Kasumi-1 (cell line): Measurements from ENCODE around the gene MNAT1.
"Not testable (repeated sequence)": the region's sequence is repeated elsewhere in the genome, so short reads cannot be mapped to it uniquely, and the experiment has no call there.

Experiments
- DNase-seq, 2 experiments: peaks; one replicate each; lab custom pipeline; 2025; lab: John Stamatoyannopoulos, UW

MNAT1 gene

DNA sequence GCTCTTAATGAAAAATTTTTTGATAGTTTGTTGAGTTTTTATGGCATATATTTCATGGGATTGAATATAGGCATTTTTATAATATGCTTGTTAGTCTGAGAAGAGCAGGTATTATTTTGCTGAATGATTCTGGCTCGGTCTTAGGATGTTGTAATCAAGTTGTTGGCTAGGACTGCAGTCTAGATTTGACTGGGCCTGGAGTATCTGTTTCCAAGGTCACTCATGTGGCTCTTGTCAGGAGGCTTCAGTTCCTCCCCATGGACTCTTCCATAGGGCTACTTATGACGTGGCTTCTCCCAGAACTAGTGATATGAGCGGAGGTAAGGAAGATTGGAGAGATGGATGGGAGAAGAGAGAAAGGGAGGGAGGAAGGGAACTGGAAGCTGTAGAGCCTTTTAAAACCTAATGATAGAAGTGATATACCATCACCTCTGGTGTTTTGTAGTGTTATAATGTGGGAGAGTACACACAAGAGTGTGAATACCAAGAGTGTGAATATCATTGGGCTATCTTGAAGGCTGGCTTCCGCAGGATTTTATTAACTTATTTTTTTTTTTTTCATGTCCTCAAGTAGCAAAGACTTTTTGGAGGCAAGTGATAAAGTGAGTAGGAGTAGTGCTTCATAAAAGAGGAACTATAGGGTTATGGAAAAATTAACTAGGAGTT, 4.4 kb downstream of the MNAT1 start:
- DNase-seq, result peak; percentile 21 to 28

DNA sequence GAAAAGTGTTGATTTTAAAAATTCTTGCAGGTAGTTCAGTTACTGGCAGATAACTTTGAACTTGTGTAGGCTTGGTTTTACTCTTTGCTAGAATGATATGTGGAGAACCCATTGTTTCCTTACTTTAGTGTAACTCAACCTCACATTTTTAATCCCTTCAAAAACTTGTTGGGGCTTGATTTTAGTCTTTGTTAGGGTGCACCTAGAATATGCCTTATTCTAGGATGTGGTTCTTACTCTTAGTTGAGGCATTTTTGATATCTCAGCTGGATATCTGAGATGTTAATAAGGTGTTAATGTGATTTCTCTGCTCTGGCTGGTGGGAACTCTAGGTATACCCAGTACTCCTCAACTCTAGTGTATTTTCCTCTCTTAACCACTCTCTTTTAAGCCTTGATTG, 10.0 kb downstream of the MNAT1 start:
- no peak for DNase-seq

GRCh38 chr14:60753264-60754119, 18.9 kb downstream of the MNAT1 start:
- DNase-seq, result peak; percentile 92 to 95

DNA sequence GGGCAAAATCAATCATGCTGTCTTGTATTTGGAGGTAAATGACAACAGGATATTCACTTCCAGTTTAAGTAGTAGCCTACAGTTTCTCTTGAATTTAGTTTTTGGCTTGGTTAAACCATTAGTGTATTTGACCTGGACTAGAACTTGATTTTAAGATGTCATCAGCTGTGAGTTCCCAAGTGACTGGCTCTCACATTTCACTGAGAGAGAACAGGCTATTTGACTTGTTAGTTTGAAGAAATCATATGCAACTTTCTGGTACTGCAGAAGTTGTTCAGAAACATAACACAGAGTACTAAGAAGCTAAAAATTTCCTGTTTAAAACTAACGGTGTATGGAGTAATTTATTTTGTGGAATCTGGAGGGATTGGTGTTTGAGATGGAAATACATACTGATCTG, 22.3 kb downstream of the MNAT1 start:
- no peak for DNase-seq

GRCh38 chr14:60757567-60758002, 23.0 kb downstream of the MNAT1 start:
- DNase-seq, result no peak

DNA sequence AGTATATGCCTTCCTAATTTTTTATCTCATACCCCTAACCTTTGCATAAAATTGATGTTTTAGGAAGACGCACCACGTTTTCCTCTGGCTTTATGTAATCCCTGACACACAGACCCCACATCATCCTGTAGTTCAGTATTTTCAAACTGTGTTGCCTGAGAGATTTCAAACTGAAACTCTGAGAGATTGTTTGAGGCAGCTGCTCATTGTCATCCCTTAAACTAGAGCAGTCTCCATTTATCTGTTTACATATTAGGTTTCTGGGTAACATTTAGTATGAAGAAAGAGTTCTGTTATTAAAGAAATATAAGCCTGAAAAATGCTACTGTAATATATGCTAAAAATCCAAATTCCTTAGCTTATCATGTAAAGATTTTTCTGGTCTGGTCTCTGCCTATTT, 24.3 kb downstream of the MNAT1 start:
- no peak for DNase-seq

- no peak for DNase-seq
Observed at GRCh38 chr14:60760209-60760608, 25.6 kb downstream of the MNAT1 start.

DNA sequence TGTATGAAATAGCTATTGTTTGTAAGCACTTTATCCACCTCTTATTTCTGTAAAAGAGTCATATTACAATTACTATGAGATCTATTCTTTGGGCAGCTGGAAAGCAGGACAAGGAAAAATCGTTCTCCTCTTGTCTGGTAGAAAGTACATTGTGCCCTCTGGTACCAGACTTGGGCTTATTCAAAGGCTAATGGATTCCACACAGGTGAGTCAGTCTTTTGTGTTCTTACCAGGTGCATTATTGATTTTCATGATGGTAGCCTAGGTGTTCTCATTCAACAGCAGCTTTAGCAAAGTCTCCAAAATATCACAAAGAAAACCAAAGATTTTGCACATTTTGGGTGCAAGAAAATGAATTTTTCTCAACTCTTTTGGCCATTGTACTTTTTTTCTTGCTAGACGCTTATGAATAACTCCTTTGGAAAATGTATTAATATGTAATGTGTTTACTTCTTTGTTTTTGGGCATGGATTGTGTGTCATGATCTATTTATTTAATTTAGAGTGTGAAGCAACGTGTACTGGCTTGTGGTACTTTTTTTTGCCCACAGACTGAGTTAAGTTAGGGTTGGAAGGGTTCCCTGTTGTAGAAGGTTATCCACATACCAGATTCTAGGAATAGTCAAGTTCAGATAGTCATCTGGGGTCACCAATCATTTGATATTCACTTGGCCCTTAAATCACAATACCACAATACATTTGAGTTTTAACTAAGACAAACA, 26.2 kb downstream of the MNAT1 start:
- DNase-seq, result no peak

DNA sequence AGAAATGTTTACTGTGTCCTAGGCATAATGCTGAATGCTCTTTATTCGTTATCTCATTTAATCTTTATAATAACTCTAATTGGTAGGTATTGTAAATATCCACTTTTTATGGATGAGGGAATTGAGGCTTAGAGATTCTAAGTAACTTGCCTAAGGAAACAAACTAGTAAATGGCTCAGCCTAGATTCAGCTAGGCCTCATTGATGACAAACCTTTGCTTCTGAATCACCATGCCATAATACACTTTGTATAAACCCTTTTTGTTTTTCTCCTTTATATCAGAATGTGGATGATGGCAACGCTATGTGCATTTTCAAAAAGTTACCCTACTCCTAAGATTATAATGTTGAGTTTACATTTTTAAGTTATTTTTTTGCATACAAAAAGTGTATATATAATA, 34.0 kb downstream of the MNAT1 start:
- no peak for DNase-seq

DNA sequence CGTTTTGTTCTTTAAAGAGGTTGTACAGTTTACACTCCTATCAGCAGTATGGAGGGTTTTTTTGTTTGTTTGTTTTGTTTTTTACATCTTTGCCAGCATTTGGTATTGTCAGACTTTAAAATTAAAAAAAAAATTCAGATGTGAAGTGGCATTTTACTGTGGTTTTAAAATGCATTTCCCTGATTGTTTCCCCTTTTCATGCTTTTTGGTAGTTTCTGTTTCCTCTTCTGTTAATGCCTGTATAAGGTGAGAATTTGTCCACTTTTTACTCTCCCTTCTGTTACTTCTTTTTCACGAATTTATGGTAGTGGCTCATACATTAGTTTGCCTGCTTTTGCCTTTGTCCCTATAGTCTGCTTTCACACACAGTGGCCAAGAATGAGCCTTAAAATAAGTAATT, 36.6 kb downstream of the MNAT1 start:
- DNase-seq, result peak in 1 of 2 experiments; percentile 17

DNA sequence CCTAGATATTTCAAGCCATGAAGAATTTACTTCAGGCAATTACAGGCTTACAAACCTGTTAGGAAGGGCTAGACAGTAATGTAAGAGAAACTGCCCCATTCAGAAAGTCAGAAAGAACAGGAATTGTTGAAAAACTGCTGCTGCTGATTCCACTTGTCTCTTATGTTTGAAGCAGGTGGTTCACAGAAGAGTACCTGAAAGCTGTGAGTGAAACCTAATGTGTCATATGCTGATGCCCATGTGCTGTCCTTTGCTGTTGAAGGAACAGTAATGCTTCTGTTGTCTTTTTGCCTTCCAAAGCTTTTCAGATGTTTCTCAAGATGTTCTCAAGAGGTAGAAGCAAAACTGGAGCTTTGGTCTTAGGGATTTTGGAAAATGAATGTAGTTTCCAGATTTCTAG, 39.0 kb downstream of the MNAT1 start:
- DNase-seq, result no peak

- no peak for DNase-seq
Observed at GRCh38 chr14:60775296-60775695, 40.7 kb downstream of the MNAT1 start.

- no peak for DNase-seq
Observed at GRCh38 chr14:60777856-60778578, 43.5 kb downstream of the MNAT1 start.

DNA sequence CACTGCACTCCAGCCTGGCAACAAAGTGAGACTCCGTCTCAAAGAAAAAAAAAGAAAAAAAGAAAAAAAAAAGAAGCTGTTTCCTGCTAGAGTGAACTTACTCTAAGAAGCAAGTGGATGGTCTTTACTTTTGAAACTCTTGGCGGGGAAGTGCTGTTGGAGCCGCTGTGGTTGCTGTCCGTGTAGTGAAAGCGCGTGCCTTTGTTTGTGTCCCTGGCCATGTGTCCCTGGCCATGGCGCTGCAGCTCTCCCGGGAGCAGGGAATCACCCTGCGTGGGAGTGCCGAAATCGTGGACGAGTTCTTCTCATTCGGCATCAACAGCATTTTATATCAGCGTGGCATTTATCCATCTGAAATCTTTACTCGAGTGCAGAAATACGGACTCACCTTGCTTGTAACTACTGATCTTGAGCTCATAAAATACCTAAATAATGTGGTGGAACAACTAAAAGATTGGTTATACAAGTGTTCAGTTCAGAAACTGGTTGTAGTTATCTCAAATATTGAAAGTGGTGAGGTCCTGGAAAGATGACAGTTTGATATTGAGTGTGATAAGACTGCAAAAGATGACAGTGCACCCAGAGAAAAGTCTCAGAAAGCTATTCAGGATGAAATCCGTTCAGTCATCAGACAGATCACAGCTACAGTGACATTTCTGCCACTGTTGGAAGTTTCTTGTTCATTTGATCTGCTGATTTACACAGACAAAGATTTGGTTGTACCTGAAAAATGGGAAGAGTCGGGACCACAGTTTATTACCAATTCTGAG, 45.4 kb downstream of the MNAT1 start:
- not testable (repeated sequence) for DNase-seq

GRCh38 chr14:60780558-60780957, 46.0 kb downstream of the MNAT1 start:
- not testable (repeated sequence) for DNase-seq

DNA sequence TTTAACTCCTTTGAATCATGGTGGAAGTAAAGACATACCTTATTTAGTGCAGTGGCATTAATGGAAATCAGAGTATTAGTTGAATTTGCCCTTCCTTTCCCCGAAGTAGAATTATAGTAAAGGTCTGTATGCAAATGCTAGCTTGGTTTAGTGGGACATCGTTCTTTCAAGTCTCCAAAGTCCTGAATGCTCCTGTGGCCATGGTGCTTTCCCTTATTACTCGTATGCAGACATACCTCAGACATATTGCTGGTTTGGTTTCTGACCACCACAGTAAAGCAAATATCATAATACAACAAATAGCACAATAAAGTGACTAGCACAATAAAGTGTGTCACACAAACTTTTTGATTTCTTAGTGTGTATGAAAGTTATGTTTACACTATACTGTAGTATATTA, 52.3 kb downstream of the MNAT1 start:
- DNase-seq, result no peak

DNA sequence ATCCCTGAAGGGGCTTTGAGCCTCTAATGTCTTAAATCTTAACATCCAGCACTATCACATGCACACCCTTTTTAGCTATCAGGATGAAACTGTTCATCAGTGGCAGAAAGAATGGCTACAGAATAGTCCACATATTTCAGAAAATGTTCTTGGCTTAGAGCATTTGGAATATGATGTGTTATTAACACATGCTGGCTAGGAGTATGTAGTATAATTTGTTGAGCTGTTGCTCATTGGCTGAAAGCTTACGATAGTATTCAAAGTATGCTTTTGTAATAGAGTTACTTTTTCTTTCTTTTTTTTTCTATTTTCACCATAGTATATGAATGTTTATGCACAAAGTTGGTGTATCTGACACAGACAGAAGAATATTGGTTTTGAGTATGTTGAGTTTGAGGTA, 55.1 kb downstream of the MNAT1 start:
- no peak for DNase-seq

- DNase-seq, result no peak
Observed at GRCh38 chr14:60790850-60791249, 56.3 kb downstream of the MNAT1 start.

DNA sequence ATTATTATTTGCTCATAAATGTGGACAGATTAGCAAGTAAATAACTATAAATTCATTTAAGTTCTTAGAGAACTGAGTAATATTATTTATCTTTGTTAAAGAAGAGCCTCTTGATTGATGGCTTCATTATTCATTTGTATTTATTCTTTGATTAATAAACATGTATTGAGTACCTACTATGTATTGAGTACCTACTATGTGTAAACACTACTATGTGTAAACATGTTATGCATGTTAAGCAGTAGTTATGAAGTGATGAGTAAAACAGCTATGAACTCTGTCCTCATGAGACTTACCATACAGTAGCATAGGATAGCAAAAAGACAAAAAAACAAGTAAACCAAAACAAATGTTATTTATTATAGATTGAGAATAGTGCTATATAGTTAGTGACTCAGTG, 61.9 kb downstream of the MNAT1 start:
- no peak for DNase-seq

DNA sequence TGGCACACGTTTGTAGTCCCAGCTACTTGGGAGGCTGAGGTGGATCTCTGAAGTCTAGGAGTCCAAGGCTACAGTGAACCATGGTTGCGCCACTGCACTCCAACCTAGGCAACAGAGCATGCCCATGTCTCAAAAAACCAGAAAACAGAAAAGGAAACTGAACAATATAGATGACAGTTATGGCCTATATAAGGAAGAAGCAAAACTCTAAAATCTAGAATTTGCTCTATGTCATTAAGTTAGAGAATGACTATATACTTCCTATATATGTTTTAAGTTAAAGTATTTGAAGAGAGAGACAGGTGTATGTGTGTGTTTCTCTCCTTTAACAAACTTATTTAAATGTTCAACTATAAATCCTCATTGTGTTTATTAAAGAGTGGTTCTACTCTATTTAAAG, 65.8 kb downstream of the MNAT1 start:
- no peak for DNase-seq

- DNase-seq, result no peak
Observed at GRCh38 chr14:60803871-60804270, 69.3 kb downstream of the MNAT1 start.
